IMR-90 (cell line): ENCODE results near the gene MEF2D. TPM values are rescaled to one million over a fixed set of nuclear protein-coding genes. Genes with fewer than 3 reads are reported as not detected.
A peak's percentile ranks its signal among the peaks of the same experiment; 100 is the strongest.

Source experiments
- ATAC-seq: fragments of 200-7000 bp; cut with Tn5 transposase; 2 replicates; pipeline ENCODE4 v1.9.1; 2020; ENCODE audit warnings: low read depth, mild to moderate bottlenecking, moderate library complexity
- BruUV-seq: library from RNA; stranded (reverse); fragments of 400-500 nt; replicated peaks from 2 replicates; lab custom pipeline; 2021; lab: Mats Ljungman, UMichigan
- CTCF ChIA-PET: fragments of 300-600 bp; formaldehyde crosslinking; extraction: SDS; loops from one replicate; lab custom pipeline; 2021; ENCODE audit warnings: antibody characterized with exemption; lab: Yijun Ruan, JAX
- POLR2A ChIA-PET: fragments of 300-600 bp; sonication (Branson Sonifier 250); formaldehyde crosslinking; loops from one replicate; lab custom pipeline; 2022; ENCODE audit warnings: antibody characterized with exemption; ENCODE audit not compliant: unreplicated experiment; lab: Charles Lee
- DNase-seq: peaks from one replicate; pipeline ENCODE4 v3.0.0; 2013
- H2AFZ ChIP-seq: replicated peaks from 2 replicates; pipeline ENCODE3; 2013; ENCODE audit warnings: low read length, mild to moderate bottlenecking; ENCODE audit not compliant: poor library complexity
- H2AK5ac ChIP-seq: 2 replicates; pipeline ENCODE4 v1.6.1; 2013; ENCODE audit warnings: low read depth, low read length, inconsistent platforms
- H2AK9ac ChIP-seq: replicated peaks from 2 replicates; pipeline ENCODE3; 2013; ENCODE audit warnings: mild to moderate bottlenecking, low read depth, low read length, moderate library complexity; ENCODE audit not compliant: poor library complexity
- H2BK120ac ChIP-seq: 2 replicates; pipeline ENCODE4 v1.6.1; 2013; ENCODE audit warnings: low read depth, low read length, inconsistent platforms
- H2BK15ac ChIP-seq: 3 replicates; pipeline ENCODE4 v1.6.1; 2013; ENCODE audit warnings: low read depth, low read length, inconsistent platforms
- H2BK20ac ChIP-seq: 2 replicates; pipeline ENCODE4 v1.6.1; 2013; ENCODE audit warnings: low read depth, mild to moderate bottlenecking, inconsistent platforms, low read length, moderate library complexity
- H2BK5ac ChIP-seq: 2 replicates; pipeline ENCODE4 v1.6.1; 2013; ENCODE audit warnings: mild to moderate bottlenecking, low read depth, low read length, inconsistent platforms; ENCODE audit not compliant: poor library complexity, severe bottlenecking
- H3K14ac ChIP-seq: replicated peaks from 2 replicates; pipeline ENCODE4 v1.6.1; 2013; ENCODE audit warnings: low read depth, low read length, inconsistent platforms
- H3K18ac ChIP-seq: 2 replicates; pipeline ENCODE4 v1.6.1; 2013; ENCODE audit warnings: low read depth, low read length, control low read depth
- H3K23ac ChIP-seq: 2 replicates; pipeline ENCODE4 v1.6.1; 2013; ENCODE audit warnings: low read depth, low read length, inconsistent platforms
- H3K27ac ChIP-seq: 2 replicates; pipeline ENCODE4 v1.5.1; 2013; ENCODE audit warnings: mild to moderate bottlenecking, control low read depth, low read length; ENCODE audit not compliant: insufficient read depth
- H3K27me3 ChIP-seq: 2 replicates; pipeline ENCODE4 v1.6.1; 2013; ENCODE audit warnings: low read length; ENCODE audit not compliant: control insufficient read depth, insufficient read depth
- H3K36me3 ChIP-seq: 2 replicates; pipeline ENCODE4 v1.6.1; 2013; ENCODE audit warnings: low read length, mixed read lengths; ENCODE audit not compliant: control insufficient read depth, insufficient read depth
- H3K4ac ChIP-seq: 2 replicates; pipeline ENCODE4 v1.6.1; 2013; ENCODE audit warnings: low read depth, low read length, inconsistent platforms
- H3K4me1 ChIP-seq: 2 replicates; pipeline ENCODE4 v1.6.1; 2013; ENCODE audit warnings: low read length, mixed read lengths; ENCODE audit not compliant: control insufficient read depth, insufficient read depth
- H3K4me2 ChIP-seq: 2 replicates; pipeline ENCODE4 v1.6.1; 2013; ENCODE audit warnings: low read depth, mild to moderate bottlenecking, control low read depth, low read length, moderate library complexity
- H3K4me3 ChIP-seq: 2 replicates; pipeline ENCODE4 v1.5.1; 2013; ENCODE audit warnings: low read depth, mild to moderate bottlenecking, control low read depth, low read length, moderate library complexity; ENCODE audit not compliant: insufficient read depth
- H3K56ac ChIP-seq: 2 replicates; pipeline ENCODE4 v1.6.1; 2013; ENCODE audit warnings: low read length, inconsistent platforms; ENCODE audit not compliant: insufficient read depth; ENCODE audit errors: extremely low read depth
- H3K79me1 ChIP-seq, 2 experiments: 2 replicates each; pipeline ENCODE4 v1.6.1; 2013; ENCODE audit warnings: low read length in 2 of 2, inconsistent platforms in 1 of 2, low read depth in 1 of 2
- H3K9ac ChIP-seq: 2 replicates; pipeline ENCODE4 v1.6.1; 2013; ENCODE audit warnings: low read depth, low read length, control low read depth
- H3K9me1 ChIP-seq: 2 replicates; pipeline ENCODE4 v1.6.1; 2013; ENCODE audit warnings: low read length, inconsistent platforms; ENCODE audit not compliant: insufficient read depth
- H3K9me3 ChIP-seq: 2 replicates; pipeline ENCODE4 v1.6.1; 2013; ENCODE audit warnings: low read length; ENCODE audit not compliant: control insufficient read depth, insufficient read depth
- H4K20me1 ChIP-seq: 2 replicates; pipeline ENCODE4 v1.6.1; 2013; ENCODE audit warnings: low read length, inconsistent platforms; ENCODE audit not compliant: insufficient read depth
- H4K5ac ChIP-seq: 2 replicates; pipeline ENCODE4 v1.6.1; 2013; ENCODE audit warnings: mild to moderate bottlenecking, low read depth, low read length, control low read depth
- H4K8ac ChIP-seq, 2 experiments: 2 replicates each; pipeline ENCODE4 v1.6.1; 2013; ENCODE audit warnings: low read depth in 2 of 2, low read length in 2 of 2, control low read depth in 1 of 2, inconsistent platforms in 1 of 2
- H4K91ac ChIP-seq: 2 replicates; pipeline ENCODE4 v1.6.1; 2013; ENCODE audit warnings: low read depth, low read length, inconsistent platforms; ENCODE audit not compliant: insufficient read depth
- MXI1 ChIP-seq: IDR thresholded peaks from 2 replicates; pipeline ENCODE4 v1.6.1; 2012; ENCODE audit warnings: low read depth, mild to moderate bottlenecking, low read length, moderate library complexity, borderline replicate concordance
- RAD21 ChIP-seq: IDR thresholded peaks from 2 replicates; pipeline ENCODE4 v1.6.1; 2012; ENCODE audit warnings: low read length, improper control_type of control experiment
- SMC3 ChIP-seq: fragments of 150-350 bp; IDR thresholded peaks from 2 replicates; pipeline ENCODE4 v1.6.1; 2016; ENCODE audit warnings: low read depth, mild to moderate bottlenecking, antibody characterized with exemption, low read length, moderate library complexity
- WGBS, 2 experiments: methylation state at CpG; one replicate each; pipeline versions ENCODE4 v1.1.5 to v1.1.7; 2013; ENCODE audit warnings: missing lambda C conversion rate in 2 of 2; ENCODE audit not compliant: insufficient read length in 1 of 2; ENCODE audit errors: extremely low coverage in 2 of 2; 5-methylcytosine and 5-hydroxymethylcytosine counted together
- dilution Hi-C: fragments of 300-500 bp; cut with HindIII; formaldehyde crosslinking; loops from one replicate; pipeline ENCODE4 v1.14.3; 2018; ENCODE audit warnings: low sequenced_read_pairs; ENCODE audit not compliant: unreplicated experiment
- in situ Hi-C: fragments of 300-500 bp; cut with MboI; formaldehyde crosslinking; loops from 3 replicates; pipeline ENCODE4 v1.14.3; 2019; ENCODE audit warnings: low sequenced_read_pairs, inconsistent platforms, mixed read lengths
- intact Hi-C: fragments of 100-400 bp; cut with micrococcal nuclease; formaldehyde crosslinking; loops from 2 replicates; pipeline ENCODE4 v1.10.0; 2022
- polyA plus RNA-seq, 3 experiments: library from polyadenylated mRNA; depleted of rRNA; stranded (reverse); fragments of >200 nt; gene quantifications; 2 replicates each; pipeline ENCODE4 v1.2.3, GENCODE V29; 2012; ENCODE audit warnings: low replicate concordance in 1 of 3
- total RNA-seq: library from RNA; depleted of rRNA; stranded (reverse); fragments of >200 nt; gene quantifications from 2 replicates; pipeline ENCODE4 v1.2.3, GENCODE V29; 2012

The MEF2D gene
- total and polyA plus RNA-seq, 2 of the 4 experiments (the other 2 are of a cell fraction): 2.9 to 20.0 TPM

GRCh38 chr1:156477526-156478249, 22.9 kb downstream of the MEF2D start:
- H3K9me1 ChIP-seq: peaks cover 33% of the 10 kb centered on the region
- no peak overlapping the region for H4K8ac ChIP-seq
- DNase-seq: no peak
- no peak overlapping the region; the same call in 2 of the 3 replicates for H2BK15ac ChIP-seq
- peaks cover 28% of the 10 kb centered on the region for H3K4me1 ChIP-seq
- H3K27ac ChIP-seq: peak overlapping the region; percentile 52
- peak overlapping the region; percentile 65 for H2BK5ac ChIP-seq
- peaks cover 86% of the 10 kb centered on the region for H3K36me3 ChIP-seq
- H4K5ac ChIP-seq: no peak overlapping the region
- no peak overlapping the region for H2AFZ ChIP-seq
- H3K23ac ChIP-seq: peak overlapping the region; percentile 51; the same call in 1 of the 2 replicates
- in situ Hi-C loops: no loop called here
- H3K56ac ChIP-seq: no peak overlapping the region
- H2BK20ac ChIP-seq: no peak overlapping the region
- peaks cover 71% of the 10 kb centered on the region for H4K20me1 ChIP-seq
- no peak overlapping the region for H3K4me3 ChIP-seq
- no TSS peak for BruUV-seq
- peak overlapping the region; percentile 74 for H2AK9ac ChIP-seq
- peak overlapping the region; percentile 58; the same call in 1 of the 2 replicates for H3K4ac ChIP-seq
- peak overlapping the region; percentile 41; the same call in 1 of the 2 replicates for H2AK5ac ChIP-seq
- dilution Hi-C loops: no loop called here
- no peak overlapping the region; the same call in 1 of the 2 replicates for H3K4me2 ChIP-seq
- ChIA-PET POLR2A (no interaction called here), CTCF (no interaction called here)
- H3K79me1 ChIP-seq: peaks cover 38 to 89% of the 10 kb centered on the region in 2 experiments
- H3K27me3 ChIP-seq: no peaks in the 10 kb centered on the region
- intact Hi-C loops: no loop called here
- no peak overlapping the region; the same call in 1 of the 2 replicates for H4K91ac ChIP-seq
- H3K9ac ChIP-seq: no peak overlapping the region; the same call in 1 of the 2 replicates
- TF ChIP-seq MXI1 (no peak), RAD21 (no peak), SMC3 (no peak)
- H3K9me3 ChIP-seq: no peaks in the 10 kb centered on the region
- no peak overlapping the region for H3K18ac ChIP-seq
- peak overlapping the region; percentile 61 for H3K14ac ChIP-seq
- no CpG with 5 or more reads among the region's 3 CpGs for WGBS, 2 experiments
- H2BK120ac ChIP-seq: no peak overlapping the region
- no peak for ATAC-seq
